Calu3 (cell line): ENCODE data around the gene AKAP3. TPM values are rescaled to one million over a fixed set of nuclear protein-coding genes. Genes with fewer than 3 reads are reported as not detected.

Experiments used
- BruUV-seq: library from RNA; stranded (reverse); fragments of 400-500 nt; replicated peaks from 2 replicates; lab custom pipeline; 2021; lab: Mats Ljungman, UMichigan
- CTCF ChIA-PET: fragments of 300-600 bp; sonication (Branson Sonifier 250); formaldehyde crosslinking; loops from one replicate; lab custom pipeline; 2022; ENCODE audit warnings: antibody characterized with exemption; lab: Charles Lee
- DNase-seq: peaks from one replicate; pipeline ENCODE4 v3.0.0; 2022
- H3K27ac Mint-ChIP-seq: one replicate; pipeline ENCODE4 v1.8.0; 2022; ENCODE audit warnings: mixed read lengths; ENCODE audit not compliant: unreplicated experiment
- H3K27me3 Mint-ChIP-seq: one replicate; pipeline ENCODE4 v1.8.0; 2022; ENCODE audit warnings: mixed read lengths; ENCODE audit not compliant: unreplicated experiment
- H3K36me3 Mint-ChIP-seq: one replicate; pipeline ENCODE4 v1.8.0; 2022; ENCODE audit warnings: mild to moderate bottlenecking, moderate library complexity, mixed read lengths; ENCODE audit not compliant: insufficient read depth, unreplicated experiment
- H3K4me1 Mint-ChIP-seq: one replicate; pipeline ENCODE4 v1.8.0; 2022; ENCODE audit warnings: mild to moderate bottlenecking, low read depth, mixed read lengths; ENCODE audit not compliant: unreplicated experiment
- H3K4me3 Mint-ChIP-seq: one replicate; pipeline ENCODE4 v1.8.0; 2022; ENCODE audit warnings: mild to moderate bottlenecking, low read depth, moderate library complexity, mixed read lengths; ENCODE audit not compliant: unreplicated experiment
- H3K9me3 Mint-ChIP-seq: one replicate; pipeline ENCODE4 v1.8.0; 2022; ENCODE audit warnings: low read depth, mixed read lengths; ENCODE audit not compliant: unreplicated experiment
- intact Hi-C: fragments of 100-400 bp; cut with micrococcal nuclease; formaldehyde crosslinking; loops from one replicate; pipeline ENCODE4 v1.10.0; 2022; ENCODE audit not compliant: unreplicated experiment
- total RNA-seq: library from RNA; stranded (reverse); gene quantifications from 2 replicates; pipeline ENCODE4 v1.2.3, GENCODE V29; 2022
- TF ChIP-seq, protein P1 (sequence below): fragments of 200-600 bp; IDR thresholded peaks from one replicate; pipeline ENCODE4 v1.8.0; 2022; ENCODE audit warnings: antibody characterized with exemption; ENCODE audit not compliant: unreplicated experiment

The AKAP3 gene
- total RNA-seq, 1 experiment from 2014 or later, result 1.5 TPM

DNA sequence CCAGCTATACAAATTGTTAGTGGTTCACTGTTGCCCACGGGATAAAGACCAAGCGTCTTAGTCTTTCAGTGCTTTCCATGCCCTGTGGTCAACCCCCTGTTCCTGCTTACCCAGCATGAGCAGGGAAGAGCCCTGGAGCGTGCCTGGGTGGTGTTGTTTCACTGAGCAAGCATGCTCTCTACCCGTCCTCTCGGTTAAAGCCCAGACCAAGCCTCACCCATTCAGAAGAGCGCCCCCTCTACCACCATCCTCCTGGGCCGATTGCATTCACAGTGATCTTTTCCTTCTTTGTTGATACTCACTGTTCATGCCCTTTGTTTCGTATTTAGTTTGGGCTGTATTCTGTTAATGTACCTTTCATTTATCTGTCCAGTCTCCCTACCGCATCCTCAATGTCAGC lies 61.7 kb downstream of the AKAP3 start:
- Mint-ChIP-seq H3K9me3 (peaks cover 2% of the 10 kb centered on the region), H3K36me3 (no peaks in the 10 kb centered on the region), H3K27ac (no peak overlapping the region), H3K4me3 (no peak overlapping the region), H3K4me1 (no peaks in the 10 kb centered on the region), H3K27me3 (peaks cover 83% of the 10 kb centered on the region)
- TF ChIP-seq, protein P1, sequence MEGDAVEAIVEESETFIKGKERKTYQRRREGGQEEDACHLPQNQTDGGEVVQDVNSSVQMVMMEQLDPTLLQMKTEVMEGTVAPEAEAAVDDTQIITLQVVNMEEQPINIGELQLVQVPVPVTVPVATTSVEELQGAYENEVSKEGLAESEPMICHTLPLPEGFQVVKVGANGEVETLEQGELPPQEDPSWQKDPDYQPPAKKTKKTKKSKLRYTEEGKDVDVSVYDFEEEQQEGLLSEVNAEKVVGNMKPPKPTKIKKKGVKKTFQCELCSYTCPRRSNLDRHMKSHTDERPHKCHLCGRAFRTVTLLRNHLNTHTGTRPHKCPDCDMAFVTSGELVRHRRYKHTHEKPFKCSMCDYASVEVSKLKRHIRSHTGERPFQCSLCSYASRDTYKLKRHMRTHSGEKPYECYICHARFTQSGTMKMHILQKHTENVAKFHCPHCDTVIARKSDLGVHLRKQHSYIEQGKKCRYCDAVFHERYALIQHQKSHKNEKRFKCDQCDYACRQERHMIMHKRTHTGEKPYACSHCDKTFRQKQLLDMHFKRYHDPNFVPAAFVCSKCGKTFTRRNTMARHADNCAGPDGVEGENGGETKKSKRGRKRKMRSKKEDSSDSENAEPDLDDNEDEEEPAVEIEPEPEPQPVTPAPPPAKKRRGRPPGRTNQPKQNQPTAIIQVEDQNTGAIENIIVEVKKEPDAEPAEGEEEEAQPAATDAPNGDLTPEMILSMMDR, result no peak
- no TSS peak for BruUV-seq
- no peak for DNase-seq
- intact Hi-C loops, result no loop called here
- CTCF ChIA-PET, result no interaction called here

DNA sequence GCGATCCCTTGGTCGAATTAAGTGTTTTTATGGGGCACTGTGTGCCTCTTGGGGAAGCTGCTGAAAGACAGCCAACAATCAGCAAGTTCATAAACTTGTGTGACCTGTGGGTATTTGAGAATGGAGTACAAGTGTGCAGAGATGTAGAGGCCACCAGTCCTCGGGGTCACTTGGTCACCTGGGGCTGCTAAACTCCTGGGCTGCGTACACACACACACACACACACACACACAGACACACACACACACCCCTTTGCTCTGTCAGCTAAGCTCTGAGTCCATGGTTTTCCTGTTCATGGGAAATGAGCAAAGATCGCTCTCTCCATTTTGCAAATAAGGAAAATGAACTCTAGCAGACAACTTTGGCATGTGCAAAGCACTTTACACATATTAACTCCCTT lies 62.4 kb downstream of the AKAP3 start:
- intact Hi-C loops, result no loop called here

DNA sequence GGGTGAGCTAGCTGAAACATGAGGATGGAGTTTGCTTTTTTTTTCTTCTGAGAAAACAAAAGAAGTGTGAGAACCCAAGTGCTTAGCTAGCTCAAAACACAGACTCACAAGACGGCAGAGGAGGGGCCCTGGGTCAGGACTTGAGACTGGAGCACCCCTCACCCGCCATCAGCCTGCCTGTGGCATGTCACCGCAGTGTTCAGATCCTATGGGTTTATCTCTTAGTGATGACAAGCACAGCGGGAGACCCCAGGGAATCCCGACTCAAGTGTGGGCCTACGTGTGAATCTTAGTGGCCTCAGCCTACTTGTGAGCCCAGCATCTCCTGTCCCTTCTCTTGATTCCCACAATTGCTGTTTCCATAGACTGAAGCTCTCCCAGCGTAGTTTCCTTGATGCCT lies 64.0 kb downstream of the AKAP3 start:
- Mint-ChIP-seq H3K36me3 (no peaks in the 10 kb centered on the region), H3K27me3 (peaks cover 73% of the 10 kb centered on the region), H3K4me3 (no peak overlapping the region), H3K27ac (no peak overlapping the region), H3K4me1 (no peaks in the 10 kb centered on the region), H3K9me3 (peaks cover 2% of the 10 kb centered on the region)
- TF ChIP-seq, protein P1, result no peak
- intact Hi-C loops, result no loop called here
- CTCF ChIA-PET, result no interaction called here
- no peak for DNase-seq
- BruUV-seq, result no TSS peak

More for the DNA sequence above, 62.4 kb downstream of the AKAP3 start:
- DNase-seq, result no peak
- Mint-ChIP-seq H3K27ac (no peak overlapping the region), H3K4me1 (no peaks in the 10 kb centered on the region), H3K4me3 (no peak overlapping the region), H3K27me3 (peaks cover 83% of the 10 kb centered on the region), H3K36me3 (no peaks in the 10 kb centered on the region), H3K9me3 (peaks cover 2% of the 10 kb centered on the region)
- BruUV-seq, result no TSS peak
- CTCF ChIA-PET, result no interaction called here
- TF ChIP-seq, protein P1, result no peak

- Mint-ChIP-seq H3K4me3 (no peak overlapping the region), H3K27me3 (peaks cover 67% of the 10 kb centered on the region), H3K36me3 (no peaks in the 10 kb centered on the region), H3K9me3 (no peaks in the 10 kb centered on the region), H3K4me1 (no peaks in the 10 kb centered on the region), H3K27ac (no peak overlapping the region)
- no TSS peak for BruUV-seq
- no peak for DNase-seq
- CTCF ChIA-PET, result interaction anchor here (0.7 kb wide), 1 partner anchor 213 kb away, joined by 4 read pairs; no protein-coding TSS in a partner anchor
- TF ChIP-seq, protein P1, result no peak
- intact Hi-C loops, result no loop called here
Observed at GRCh38 chr12:4584281-4584680, 64.6 kb downstream of the AKAP3 start.
